Testis (tissue), 3 donors: Measurements from ENCODE around the gene RBM22. TPM values are rescaled to one million over a fixed set of nuclear protein-coding genes. Genes with fewer than 3 reads are reported as not detected.
A peak's percentile ranks its signal among the peaks of the same experiment; 100 is the strongest.

Experiments
- DNase-seq: peaks from one replicate; pipeline ENCODE4 v3.0.0-alpha.2; 2019
- H3K27ac ChIP-seq, 2 donors: fragments of 200-600 bp; sonication (generic); one replicate each; pipeline ENCODE4 v1.5.1; 2019
- H3K27me3 ChIP-seq: fragments of 200-600 bp; sonication (generic); one replicate; pipeline ENCODE4 v1.5.1; 2019
- H3K36me3 ChIP-seq: fragments of 200-600 bp; sonication (generic); one replicate; pipeline ENCODE4 v1.5.1; 2017; ENCODE audit warnings: low read depth; ENCODE audit errors: missing control alignments
- H3K4me1 ChIP-seq: fragments of 200-600 bp; sonication (generic); one replicate; pipeline ENCODE4 v1.5.1; 2019
- H3K4me3 ChIP-seq, 2 donors: fragments of 200-600 bp; sonication (generic); one replicate each; pipeline ENCODE4 v1.5.1; 2017 to 2019
- H3K9me3 ChIP-seq: fragments of 200-600 bp; sonication (generic); one replicate; pipeline ENCODE4 v1.5.1; 2017
- POLR2A ChIP-seq: fragments of 450-650 bp; IDR thresholded peaks from one replicate; pipeline ENCODE4 v1.6.1; 2017; ENCODE audit warnings: antibody characterized with exemption, mild to moderate bottlenecking, moderate library complexity
- WGBS, 2 donors: methylation state at CpG; one replicate each; pipeline ENCODE4 v1.1.5; 2018; 5-methylcytosine and 5-hydroxymethylcytosine counted together
- intact Hi-C: fragments of 100-400 bp; cut with DNase I; formaldehyde crosslinking; loops from one replicate; pipeline ENCODE4 v1.15.1; 2023; ENCODE audit warnings: low total_unique reads
- polyA plus RNA-seq: library from polyadenylated mRNA; stranded (reverse); fragments of 350-450 nt; fragmentation: Illumina TruSeq; extraction: RNeasy Lipid Tissue Mini Kit (QIAGEN cat#74804); gene quantifications from one replicate; pipeline ENCODE4 v1.2.3, GENCODE V29; 2014; ENCODE audit warnings: low read depth, low replicate concordance; ENCODE audit not compliant: insufficient read depth
- total RNA-seq, 2 donors: library from RNA; depleted of rRNA; stranded (reverse); fragments of >200 nt; gene quantifications; one replicate each; pipeline ENCODE4 v1.2.3, GENCODE V29; 2016
- TF ChIP-seq, protein P1 (sequence below), 3 experiments: fragments of 450-650 bp in 2 of 3; fragments of 200-600 bp in 1 of 3; sonication (generic) in 1 of 3; IDR thresholded peaks; one replicate each; pipeline ENCODE4 v1.5.1; 2016 to 2019; ENCODE audit warnings: antibody characterized with exemption in 3 of 3, mild to moderate bottlenecking in 2 of 3, moderate library complexity in 1 of 3

The RBM22 gene
- total and polyA plus RNA-seq, 3 donors from 2014 or later, result 37.7 to 40.1 (median 38.5) TPM

DNA sequence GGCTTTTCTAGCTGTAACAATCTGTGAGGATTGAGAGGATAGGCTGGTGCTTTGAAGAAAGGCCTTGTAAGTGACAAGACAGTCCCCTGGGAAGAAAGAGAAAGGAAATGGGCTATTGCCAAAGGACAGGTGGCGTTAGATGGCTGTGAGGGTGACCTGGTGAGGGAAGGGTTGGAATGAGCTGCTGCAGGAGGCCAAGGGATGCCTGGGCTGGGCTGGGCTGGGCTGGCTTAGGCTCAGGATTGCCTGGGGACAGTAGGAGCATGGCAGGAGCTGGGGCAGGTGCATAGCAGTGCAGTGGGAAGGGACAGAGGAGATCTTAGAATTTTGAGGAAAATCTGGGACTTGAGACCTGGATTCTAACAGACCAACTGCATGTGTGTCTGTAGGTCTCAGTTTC lies 49.5 kb downstream of the RBM22 start:
- Histone ChIP-seq H3K27ac (no peak overlapping the region), H3K4me3 (no peak overlapping the region), H3K27me3 (no peaks in the 10 kb centered on the region), H3K9me3 (no peaks in the 10 kb centered on the region), H3K4me1 (peaks cover 81% of the 10 kb centered on the region), H3K36me3 (no peaks in the 10 kb centered on the region)
- intact Hi-C loops, result loop anchor here (10.0 kb wide), 1 partner anchor 57 kb away; no protein-coding TSS in a partner anchor
- 53 to 88% methylated on average over 1 of the region's 1 CpG for WGBS, 2 donors
- DNase-seq, result no peak
- TF ChIP-seq, protein P1, sequence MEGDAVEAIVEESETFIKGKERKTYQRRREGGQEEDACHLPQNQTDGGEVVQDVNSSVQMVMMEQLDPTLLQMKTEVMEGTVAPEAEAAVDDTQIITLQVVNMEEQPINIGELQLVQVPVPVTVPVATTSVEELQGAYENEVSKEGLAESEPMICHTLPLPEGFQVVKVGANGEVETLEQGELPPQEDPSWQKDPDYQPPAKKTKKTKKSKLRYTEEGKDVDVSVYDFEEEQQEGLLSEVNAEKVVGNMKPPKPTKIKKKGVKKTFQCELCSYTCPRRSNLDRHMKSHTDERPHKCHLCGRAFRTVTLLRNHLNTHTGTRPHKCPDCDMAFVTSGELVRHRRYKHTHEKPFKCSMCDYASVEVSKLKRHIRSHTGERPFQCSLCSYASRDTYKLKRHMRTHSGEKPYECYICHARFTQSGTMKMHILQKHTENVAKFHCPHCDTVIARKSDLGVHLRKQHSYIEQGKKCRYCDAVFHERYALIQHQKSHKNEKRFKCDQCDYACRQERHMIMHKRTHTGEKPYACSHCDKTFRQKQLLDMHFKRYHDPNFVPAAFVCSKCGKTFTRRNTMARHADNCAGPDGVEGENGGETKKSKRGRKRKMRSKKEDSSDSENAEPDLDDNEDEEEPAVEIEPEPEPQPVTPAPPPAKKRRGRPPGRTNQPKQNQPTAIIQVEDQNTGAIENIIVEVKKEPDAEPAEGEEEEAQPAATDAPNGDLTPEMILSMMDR (IDR thresholded peaks at IDR 0.05), result no peak
- no peak for TF ChIP-seq POLR2A

DNA sequence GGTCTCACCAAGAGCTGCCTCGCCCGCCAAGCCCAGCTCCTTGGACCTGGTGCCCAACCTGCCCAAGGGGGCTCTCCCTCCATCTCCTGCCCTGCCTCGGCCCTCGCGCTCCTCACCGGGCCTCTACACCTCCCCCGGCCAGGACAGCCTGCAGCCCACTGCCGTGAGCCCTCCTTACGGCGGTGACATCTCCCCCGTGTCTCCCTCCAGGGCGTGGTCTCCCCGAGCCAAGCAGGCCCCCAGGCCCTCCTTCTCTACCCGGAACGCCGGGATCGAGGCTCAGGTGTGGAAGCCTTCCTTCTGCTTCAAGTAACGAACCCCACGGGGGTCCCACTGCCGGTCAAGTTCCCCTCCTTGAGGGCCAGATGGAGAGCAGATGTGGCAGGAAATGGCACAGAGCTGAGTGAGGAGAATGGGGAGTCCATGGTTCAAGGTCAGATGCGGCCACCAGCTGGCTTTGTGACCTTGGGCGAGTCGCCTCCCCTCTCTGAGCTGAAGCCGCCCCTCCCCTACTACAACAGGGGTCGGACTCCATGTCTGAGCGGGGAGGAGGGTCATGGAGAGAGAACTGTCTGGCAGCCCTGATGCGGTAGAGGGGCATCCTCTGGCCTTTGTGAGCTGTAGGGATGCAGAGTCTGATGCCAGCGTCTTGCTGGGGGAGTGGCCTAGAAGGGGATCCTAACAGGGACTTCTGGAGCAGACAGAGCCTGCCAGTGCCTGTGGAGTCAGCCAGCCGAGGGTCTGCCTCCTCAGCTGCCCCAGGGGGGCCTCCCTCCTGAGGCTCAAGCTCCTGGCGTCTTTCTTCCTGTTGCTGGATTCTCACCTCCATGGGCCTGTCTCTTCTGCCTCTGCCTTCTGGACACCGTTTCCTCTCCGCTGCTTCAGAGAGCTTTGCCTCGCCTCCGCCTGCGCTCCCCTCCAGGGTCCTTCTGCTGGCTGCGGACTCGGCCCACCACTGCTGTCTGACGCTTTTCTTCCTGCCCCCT lies 50.5 kb downstream of the RBM22 start:
- WGBS, 2 donors, result 68 to 85% methylated on average over 24 to 38 of the region's 38 CpGs
- H3K4me1 ChIP-seq, result peaks cover 81% of the 10 kb centered on the region
- intact Hi-C loops, result loop anchor here (10.0 kb wide), 1 partner anchor 56 kb away; no protein-coding TSS in a partner anchor
- no peak overlapping the region for H3K4me3 ChIP-seq
- H3K27ac ChIP-seq, result peak overlapping the region in 1 of 2 donors; percentile 30
- H3K27me3 ChIP-seq, result no peaks in the 10 kb centered on the region
- DNase-seq, result no peak
- TF ChIP-seq, protein P1 (IDR thresholded peaks at IDR 0.05), result no peak
- H3K36me3 ChIP-seq, result no peaks in the 10 kb centered on the region
- H3K9me3 ChIP-seq, result no peaks in the 10 kb centered on the region

DNA sequence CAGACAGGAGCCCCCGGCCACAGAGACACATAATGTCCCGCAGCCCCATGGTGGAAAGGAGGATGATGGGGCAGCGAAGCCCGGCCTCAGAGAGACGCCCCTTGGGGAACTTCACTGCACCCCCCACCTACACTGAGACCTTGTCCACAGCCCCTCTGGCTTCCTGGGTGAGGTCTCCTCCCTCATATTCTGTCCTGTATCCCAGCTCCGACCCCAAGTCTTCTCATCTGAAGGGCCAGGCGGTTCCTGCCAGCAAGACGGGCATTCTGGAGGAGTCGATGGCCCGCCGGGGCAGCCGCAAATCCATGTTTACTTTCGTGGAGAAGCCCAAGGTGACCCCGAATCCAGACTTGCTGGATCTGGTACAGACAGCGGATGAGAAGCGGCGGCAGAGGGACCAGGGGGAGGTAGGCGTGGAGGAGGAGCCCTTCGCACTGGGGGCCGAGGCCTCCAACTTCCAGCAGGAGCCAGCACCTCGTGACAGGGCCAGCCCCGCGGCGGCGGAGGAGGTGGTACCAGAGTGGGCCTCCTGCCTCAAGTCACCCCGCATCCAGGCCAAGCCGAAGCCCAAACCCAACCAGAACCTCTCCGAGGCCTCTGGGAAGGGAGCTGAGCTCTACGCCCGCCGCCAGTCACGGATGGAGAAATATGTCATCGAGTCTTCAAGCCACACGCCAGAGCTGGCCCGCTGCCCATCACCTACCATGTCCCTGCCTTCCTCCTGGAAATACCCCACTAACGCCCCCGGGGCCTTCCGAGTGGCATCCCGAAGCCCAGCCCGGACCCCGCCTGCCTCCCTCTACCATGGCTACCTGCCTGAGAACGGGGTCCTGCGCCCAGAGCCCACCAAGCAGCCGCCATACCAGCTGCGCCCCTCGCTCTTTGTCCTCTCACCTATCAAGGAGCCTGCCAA lies 51.5 kb downstream of the RBM22 start:
- Histone ChIP-seq H3K36me3 (no peaks in the 10 kb centered on the region), H3K27me3 (no peaks in the 10 kb centered on the region), H3K4me1 (peaks cover 89% of the 10 kb centered on the region), H3K4me3 (no peak overlapping the region), H3K27ac (no peak overlapping the region), H3K9me3 (no peaks in the 10 kb centered on the region)
- peak; percentile 58 for DNase-seq
- intact Hi-C loops, result loop anchor here (10.0 kb wide), 1 partner anchor 55 kb away; no protein-coding TSS in a partner anchor
- WGBS, 2 donors, result 76 to 88% methylated on average over 19 to 46 of the region's 46 CpGs
- no peak for TF ChIP-seq POLR2A
- TF ChIP-seq, protein P1 (IDR thresholded peaks at IDR 0.05), result no peak

DNA sequence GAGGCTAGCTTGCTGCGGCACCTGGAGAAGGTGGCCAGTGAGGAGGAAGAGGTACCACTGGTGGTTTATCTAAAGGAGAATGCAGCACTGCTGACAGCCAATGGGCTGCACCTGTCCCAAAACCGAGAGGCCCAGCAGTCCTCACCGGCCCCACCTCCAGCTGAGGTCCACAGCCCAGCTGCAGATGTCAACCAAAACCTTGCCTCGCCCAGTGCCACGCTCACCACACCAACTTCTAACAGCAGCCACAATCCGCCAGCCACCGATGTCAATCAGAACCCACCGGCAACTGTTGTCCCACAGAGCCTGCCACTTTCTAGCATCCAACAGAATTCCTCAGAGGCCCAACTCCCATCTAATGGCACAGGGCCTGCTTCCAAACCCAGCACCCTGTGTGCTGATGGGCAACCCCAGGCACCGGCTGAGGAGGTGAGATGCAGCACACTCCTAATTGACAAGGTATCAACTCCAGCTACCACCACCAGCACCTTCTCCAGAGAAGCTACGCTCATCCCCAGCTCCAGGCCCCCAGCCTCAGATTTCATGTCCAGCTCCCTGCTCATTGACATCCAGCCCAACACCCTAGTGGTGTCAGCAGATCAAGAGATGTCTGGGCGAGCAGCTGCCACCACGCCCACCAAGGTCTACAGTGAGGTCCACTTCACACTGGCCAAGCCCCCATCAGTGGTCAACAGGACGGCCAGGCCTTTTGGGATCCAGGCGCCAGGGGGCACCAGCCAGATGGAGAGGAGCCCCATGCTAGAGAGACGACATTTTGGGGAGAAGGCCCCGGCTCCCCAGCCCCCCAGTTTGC lies 52.4 kb downstream of the RBM22 start:
- Histone ChIP-seq H3K27me3 (no peaks in the 10 kb centered on the region), H3K36me3 (no peaks in the 10 kb centered on the region), H3K4me3 (no peak overlapping the region), H3K27ac (peak overlapping the region in 1 of 2 donors; percentile 7), H3K9me3 (no peaks in the 10 kb centered on the region), H3K4me1 (peaks cover 91% of the 10 kb centered on the region)
- intact Hi-C loops, result no loop called here
- TF ChIP-seq POLR2A, result no peak
- TF ChIP-seq, protein P1 (IDR thresholded peaks at IDR 0.05), result no peak
- WGBS, 2 donors, result 90 to 95% methylated on average over 10 to 16 of the region's 16 CpGs
- no peak for DNase-seq
